Measurements from ENCODE around the gene PPIL4. TPM values are rescaled to one million over a fixed set of nuclear protein-coding genes. Genes with fewer than 3 reads are reported as not detected.

The PPIL4 gene
- 34.9 and 48.9 TPM in 2 replicates for total RNA-seq (2014; rRNA removed; shearing (Covaris generic))

- peak; percentile 94 for DNase-seq (ENCODE audit: low read depth)
These were observed at the start of gene PPIL4 for GRCh38 chr6:149545754-149546471. Gene PPIL4, minus strand, starts transcription at chr6:149546043. Its CDS starts 38 bp downstream, at chr6:149546005.

GRCh38 chr6:149593408-149593807 is 47.6 kb upstream of the PPIL4 start:
- no peak for DNase-seq (ENCODE audit: low read depth)

- no peak for DNase-seq (ENCODE audit: low read depth)
These were observed 47.1 kb upstream of the PPIL4 start for GRCh38 chr6:149592983-149593382.

- peak; percentile 3 for DNase-seq (ENCODE audit: low read depth)
These were observed 40.3 kb upstream of the PPIL4 start for GRCh38 chr6:149586149-149586548.

- DNase-seq (ENCODE audit: low read depth) = no peak
These were observed 35.5 kb upstream of the PPIL4 start for GRCh38 chr6:149581349-149581748.

- DNase-seq (ENCODE audit: low read depth) = no peak
These were observed 35.0 kb upstream of the PPIL4 start for GRCh38 chr6:149580880-149581279.

GRCh38 chr6:149567945-149568585 is 22.2 kb upstream of the PPIL4 start:
- no peak for DNase-seq (ENCODE audit: low read depth)

GRCh38 chr6:149567194-149567586 is 21.3 kb upstream of the PPIL4 start:
- no peak for DNase-seq (ENCODE audit: low read depth)

GRCh38 chr6:149566410-149567193 is 20.8 kb upstream of the PPIL4 start:
- DNase-seq (ENCODE audit: low read depth) = peak; percentile 31

- peak; percentile 90 for DNase-seq (ENCODE audit: low read depth)
These were observed 19.9 kb upstream of the PPIL4 start, which contains the start of gene GINM1 for GRCh38 chr6:149565527-149566409. Gene GINM1, plus strand, starts transcription at chr6:149566375. Its CDS starts 40 bp downstream, at chr6:149566415.

- no peak for DNase-seq (ENCODE audit: low read depth)
These were observed 18.1 kb upstream of the PPIL4 start for GRCh38 chr6:149563928-149564325.

GRCh38 chr6:149563203-149563927 is 17.5 kb upstream of the PPIL4 start:
- DNase-seq (ENCODE audit: low read depth) = peak; percentile 74

- DNase-seq (ENCODE audit: low read depth) = peak; percentile 32
These were observed 14.9 kb upstream of the PPIL4 start for GRCh38 chr6:149560736-149561135.

- DNase-seq (ENCODE audit: low read depth) = no peak
These were observed 13.5 kb upstream of the PPIL4 start for GRCh38 chr6:149559389-149559788.

- DNase-seq (ENCODE audit: low read depth) = no peak
These were observed 12.2 kb upstream of the PPIL4 start for GRCh38 chr6:149558029-149558428.

- DNase-seq (ENCODE audit: low read depth) = no peak
These were observed 6.1 kb upstream of the PPIL4 start for GRCh38 chr6:149551920-149552319.

GRCh38 chr6:149545258-149545753 is 537 bp downstream of the PPIL4 start:
- peak; percentile 67 for DNase-seq (ENCODE audit: low read depth)

- DNase-seq (ENCODE audit: low read depth) = no peak
These were observed 1.1 kb downstream of the PPIL4 start for GRCh38 chr6:149544646-149545257.

GRCh38 chr6:149541139-149541538 is 4.7 kb downstream of the PPIL4 start:
- DNase-seq (ENCODE audit: low read depth) = no peak

- no peak for DNase-seq (ENCODE audit: low read depth)
These were observed 11.1 kb downstream of the PPIL4 start for GRCh38 chr6:149534742-149535141.
